Glutamatergic neuron (in vitro differentiated cells): ENCODE results near the gene KRT33A. TPM values are rescaled to one million over a fixed set of nuclear protein-coding genes. Genes with fewer than 3 reads are reported as not detected.

ENCODE experiments used
- DNase-seq: peaks from one replicate; pipeline ENCODE4 v3.0.0; 2022
- H3K27ac Mint-ChIP-seq: one replicate; pipeline ENCODE4 v1.8.0; 2020; ENCODE audit warnings: mild to moderate bottlenecking, mixed read lengths, inconsistent platforms; ENCODE audit not compliant: unreplicated experiment
- H3K27me3 Mint-ChIP-seq: one replicate; pipeline ENCODE4 v1.8.0; 2020; ENCODE audit warnings: mild to moderate bottlenecking, moderate library complexity, mixed read lengths, inconsistent platforms; ENCODE audit not compliant: unreplicated experiment
- H3K36me3 Mint-ChIP-seq: one replicate; pipeline ENCODE4 v1.8.0; 2020; ENCODE audit warnings: mild to moderate bottlenecking, mixed read lengths, inconsistent platforms; ENCODE audit not compliant: unreplicated experiment
- H3K4me1 Mint-ChIP-seq: one replicate; pipeline ENCODE4 v1.8.0; 2020; ENCODE audit warnings: mild to moderate bottlenecking, low read depth, mixed read lengths, inconsistent platforms; ENCODE audit not compliant: unreplicated experiment
- H3K4me3 Mint-ChIP-seq: one replicate; pipeline ENCODE4 v1.8.0; 2020; ENCODE audit warnings: mild to moderate bottlenecking, mixed read lengths, inconsistent platforms; ENCODE audit not compliant: unreplicated experiment
- H3K9me3 Mint-ChIP-seq: one replicate; pipeline ENCODE4 v1.8.0; 2020; ENCODE audit warnings: mild to moderate bottlenecking, moderate library complexity, mixed read lengths, inconsistent platforms; ENCODE audit not compliant: unreplicated experiment
- CTCF ChIP-seq: fragments of 200-600 bp; sonication (generic); IDR thresholded peaks from one replicate; pipeline ENCODE4 v1.5.0; 2021; ENCODE audit not compliant: partially characterized antibody, unreplicated experiment
- total RNA-seq: library from RNA; stranded (reverse); fragmentation: NEBNext Ultra II Directional; extraction: Animal tissue kit (Norgen Biotek cat#: 25700); gene quantifications from one replicate; pipeline ENCODE4 v1.2.1, GENCODE V29; 2021; ENCODE audit not compliant: unreplicated experiment

KRT33A gene
- total RNA-seq, 1 donor from 2014 or later = not detected

- Mint-ChIP-seq H3K9me3 (peaks cover 1% of the 10 kb centered on the region), H3K4me3 (no peak overlapping the region), H3K4me1 (peaks cover 2% of the 10 kb centered on the region), H3K36me3 (peaks cover 3% of the 10 kb centered on the region), H3K27me3 (peaks cover 6% of the 10 kb centered on the region), H3K27ac (peak overlapping the region; percentile 59)
- no peak for TF ChIP-seq CTCF
- DNase-seq = no peak
Observed at GRCh38 chr17:41334385-41335305, 16.0 kb downstream of the KRT33A start.

- no peak for TF ChIP-seq CTCF
- Mint-ChIP-seq H3K27me3 (peaks cover 6% of the 10 kb centered on the region), H3K9me3 (peaks cover 1% of the 10 kb centered on the region), H3K4me1 (peaks cover 2% of the 10 kb centered on the region), H3K36me3 (peaks cover 3% of the 10 kb centered on the region), H3K4me3 (no peak overlapping the region), H3K27ac (no peak overlapping the region)
- DNase-seq = no peak
Observed at GRCh38 chr17:41333836-41334235, 16.8 kb downstream of the KRT33A start.

GRCh38 chr17:41333098-41333497 is 17.5 kb downstream of the KRT33A start:
- Mint-ChIP-seq H3K36me3 (peaks cover 3% of the 10 kb centered on the region), H3K9me3 (peaks cover 3% of the 10 kb centered on the region), H3K4me1 (peaks cover 2% of the 10 kb centered on the region), H3K27me3 (peaks cover 6% of the 10 kb centered on the region), H3K27ac (no peak overlapping the region), H3K4me3 (no peak overlapping the region)
- no peak for TF ChIP-seq CTCF
- no peak for DNase-seq

- peaks cover 6% of the 10 kb centered on the region for H3K27me3 Mint-ChIP-seq
- peaks cover 3% of the 10 kb centered on the region for H3K36me3 Mint-ChIP-seq
- TF ChIP-seq CTCF = no peak
- no peak overlapping the region for H3K27ac Mint-ChIP-seq
- peaks cover 2% of the 10 kb centered on the region for H3K4me1 Mint-ChIP-seq
- DNase-seq = no peak
- no peak overlapping the region for H3K4me3 Mint-ChIP-seq
- peaks cover 3% of the 10 kb centered on the region for H3K9me3 Mint-ChIP-seq
Observed at GRCh38 chr17:41332239-41332638, 18.4 kb downstream of the KRT33A start.

- Mint-ChIP-seq H3K27me3 (peaks cover 6% of the 10 kb centered on the region), H3K9me3 (peaks cover 3% of the 10 kb centered on the region), H3K36me3 (peaks cover 3% of the 10 kb centered on the region), H3K27ac (no peak overlapping the region), H3K4me1 (peaks cover 2% of the 10 kb centered on the region), H3K4me3 (no peak overlapping the region)
- TF ChIP-seq CTCF = no peak
- no peak for DNase-seq
Observed at GRCh38 chr17:41331606-41332005, 19.0 kb downstream of the KRT33A start.
